Measurements from ENCODE around the gene PAQR4. TPM values are rescaled to one million over a fixed set of nuclear protein-coding genes. Genes with fewer than 3 reads are reported as not detected.
A peak's percentile ranks its signal among the peaks of the same experiment; 100 is the strongest.

PAQR4 gene
- total and polyA plus RNA-seq, 8 donors: 9.5 to 20.1 (median 15.4) TPM

- H3K27me3 ChIP-seq: peaks cover 9 to 19% of the 10 kb centered on the region in 2 donors
Measured at GRCh38 chr16:3022208-3022683, 53.1 kb downstream of the PAQR4 start.

GRCh38 chr16:3022684-3023414, 53.7 kb downstream of the PAQR4 start:
- intact Hi-C loops (cut with DNase I): no loop called here
- H3K4me1 ChIP-seq: peaks cover 35 to 62% of the 10 kb centered on the region in 2 donors
- no peak for ATAC-seq
- peak overlapping the region; percentile 94 to 97 for H3K27ac ChIP-seq
- H3K4me3 ChIP-seq: peak overlapping the region; percentile 61 to 83
- H3K9me3 ChIP-seq: no peaks in the 10 kb centered on the region
- TF ChIP-seq CTCF (IDR thresholded peaks at IDR 0.05): no peak
- peaks cover 0 to 26% of the 10 kb centered on the region in 2 donors for H3K36me3 ChIP-seq
- no peak for DNase-seq
- H3K27me3 ChIP-seq: peaks cover 8 to 13% of the 10 kb centered on the region in 2 donors

More at GRCh38 chr16:3022208-3022683, 53.1 kb downstream of the PAQR4 start:
- ATAC-seq: peak; percentile 57
- TF ChIP-seq CTCF (IDR thresholded peaks at IDR 0.05): no peak
- H3K36me3 ChIP-seq: peaks cover 0 to 23% of the 10 kb centered on the region in 2 donors
- peak overlapping the region; percentile 94 to 97 for H3K27ac ChIP-seq
- H3K4me3 ChIP-seq: peak overlapping the region; percentile 79 to 83
- DNase-seq: peak in 3 of 4 donors; percentile 79 to 96 (median 92)
- H3K4me1 ChIP-seq: peaks cover 35 to 61% of the 10 kb centered on the region in 2 donors
- no peaks in the 10 kb centered on the region for H3K9me3 ChIP-seq
- intact Hi-C loops (cut with DNase I): no loop called here

Other genes with a start within 250 kb of the PAQR4 start
- gene PRSS27, start 249.1 kb upstream of the PAQR4 start, total RNA-seq: under 1 TPM; 0.45 to 0.70 TPM
- gene PRSS27, start 249.1 kb upstream of the PAQR4 start, polyA plus RNA-seq (ENCODE audit: insufficient read length in 6 of 6): 1 to 10 TPM; 1.9 to 3.3 (median 2.5) TPM
- gene SRRM2, start 216.7 kb upstream of the PAQR4 start, total RNA-seq: 100 to 1,000 TPM; 536 to 562 TPM
- 100 to 1,000 TPM; 574 to 710 (median 657) TPM for gene SRRM2, start 216.7 kb upstream of the PAQR4 start, polyA plus RNA-seq (ENCODE audit: insufficient read length in 6 of 6)
- 100 to 1,000 TPM; 200 to 205 TPM for gene ELOB, start 192.1 kb upstream of the PAQR4 start, total RNA-seq
- 100 to 1,000 TPM; 133 to 224 (median 180) TPM for gene ELOB, start 192.1 kb upstream of the PAQR4 start, polyA plus RNA-seq (ENCODE audit: insufficient read length in 6 of 6)
- gene PRSS33, start 181.8 kb upstream of the PAQR4 start, total RNA-seq: not detected
- under 1 TPM; 0.13 to 0.75 (median 0.25) TPM for gene PRSS33, start 181.8 kb upstream of the PAQR4 start, polyA plus RNA-seq (ENCODE audit: insufficient read length in 6 of 6)
- not detected for gene PRSS41, start 170.9 kb upstream of the PAQR4 start, total RNA-seq
- gene PRSS41, start 170.9 kb upstream of the PAQR4 start, polyA plus RNA-seq (ENCODE audit: insufficient read length in 6 of 6): not detected
- gene PRSS21, start 152.1 kb upstream of the PAQR4 start, total RNA-seq: 1 to 10 TPM in 1 of 2 donors, under 1 TPM in 1; 0.90 to 2.5 TPM
- under 1 TPM in 4 of 6 donors, not detected in 2; 0.25 to 0.38 (median 0.28) TPM for gene PRSS21, start 152.1 kb upstream of the PAQR4 start, polyA plus RNA-seq (ENCODE audit: insufficient read length in 6 of 6)
- gene ZG16B, start 139.0 kb upstream of the PAQR4 start, total RNA-seq: 1 to 10 TPM in 1 of 2 donors, under 1 TPM in 1; 0.61 to 1.4 TPM
- 1 to 10 TPM in 1 of 6 donors, under 1 TPM in 5; 0.27 to 1.2 (median 0.55) TPM for gene ZG16B, start 139.0 kb upstream of the PAQR4 start, polyA plus RNA-seq (ENCODE audit: insufficient read length in 6 of 6)
- gene PRSS22, start 111.2 kb upstream of the PAQR4 start, total RNA-seq: 10 to 100 TPM; 15.7 to 16.7 TPM
- gene PRSS22, start 111.2 kb upstream of the PAQR4 start, polyA plus RNA-seq (ENCODE audit: insufficient read length in 6 of 6): 10 to 100 TPM; 11.9 to 17.3 (median 14.8) TPM
- gene FLYWCH2, start 86.1 kb upstream of the PAQR4 start, total RNA-seq: 10 to 100 TPM; 22.1 to 22.4 TPM
- 10 to 100 TPM; 15.6 to 24.5 (median 19.2) TPM for gene FLYWCH2, start 86.1 kb upstream of the PAQR4 start, polyA plus RNA-seq (ENCODE audit: insufficient read length in 6 of 6)
- gene FLYWCH1, start 57.4 kb upstream of the PAQR4 start, total RNA-seq: 10 to 100 TPM; 29.3 to 29.4 TPM
- 10 to 100 TPM; 17.2 to 42.9 (median 23.0) TPM for gene FLYWCH1, start 57.4 kb upstream of the PAQR4 start, polyA plus RNA-seq (ENCODE audit: insufficient read length in 6 of 6)
- gene KREMEN2, start 5.1 kb upstream of the PAQR4 start, total RNA-seq: not detected
- under 1 TPM in 5 of 6 donors, not detected in 1; 0.17 to 0.36 (median 0.20) TPM for gene KREMEN2, start 5.1 kb upstream of the PAQR4 start, polyA plus RNA-seq (ENCODE audit: insufficient read length in 6 of 6)
- 10 to 100 TPM; 13.9 to 14.3 TPM for gene PKMYT1, start 11.1 kb downstream of the PAQR4 start, total RNA-seq
- 10 to 100 TPM; 15.9 to 21.8 (median 18.6) TPM for gene PKMYT1, start 11.1 kb downstream of the PAQR4 start, polyA plus RNA-seq (ENCODE audit: insufficient read length in 6 of 6)
- gene CLDN9, start 43.6 kb downstream of the PAQR4 start, total RNA-seq: 1 to 10 TPM in 1 of 2 donors, under 1 TPM in 1; 0.85 to 2.2 TPM
- 1 to 10 TPM; 5.0 to 6.5 (median 6.0) TPM for gene CLDN9, start 43.6 kb downstream of the PAQR4 start, polyA plus RNA-seq (ENCODE audit: insufficient read length in 6 of 6)
- 1 to 10 TPM in 1 of 2 donors, not detected in 1; 2.3 TPM for gene CLDN6, start 48.8 kb downstream of the PAQR4 start, total RNA-seq
- 100 to 1,000 TPM in 5 of 6 donors, 10 to 100 TPM in 1; 95.0 to 140 (median 116) TPM for gene CLDN6, start 48.8 kb downstream of the PAQR4 start, polyA plus RNA-seq (ENCODE audit: insufficient read length in 6 of 6)
- 100 to 1,000 TPM; 118 to 126 TPM for gene TNFRSF12A, start 51.0 kb downstream of the PAQR4 start, total RNA-seq
- gene TNFRSF12A, start 51.0 kb downstream of the PAQR4 start, polyA plus RNA-seq (ENCODE audit: insufficient read length in 6 of 6): 1 to 10 TPM; 2.6 to 5.4 (median 4.2) TPM
- gene HCFC1R1, start 54.6 kb downstream of the PAQR4 start, total RNA-seq: 10 to 100 TPM; 45.4 to 66.6 TPM
- 10 to 100 TPM; 25.1 to 37.6 (median 31.9) TPM for gene HCFC1R1, start 54.6 kb downstream of the PAQR4 start, polyA plus RNA-seq (ENCODE audit: insufficient read length in 6 of 6)
- gene THOC6, start 54.7 kb downstream of the PAQR4 start, total RNA-seq: 10 to 100 TPM; 24.0 to 38.7 TPM
- 10 to 100 TPM; 23.9 to 34.8 (median 26.9) TPM for gene THOC6, start 54.7 kb downstream of the PAQR4 start, polyA plus RNA-seq (ENCODE audit: insufficient read length in 6 of 6)
- 10 to 100 TPM; 10.8 to 18.1 TPM for gene BICDL2, start 67.6 kb downstream of the PAQR4 start, total RNA-seq
- gene BICDL2, start 67.6 kb downstream of the PAQR4 start, polyA plus RNA-seq (ENCODE audit: insufficient read length in 6 of 6): 1 to 10 TPM; 2.5 to 5.5 (median 3.2) TPM
- gene MMP25, start 77.2 kb downstream of the PAQR4 start, total RNA-seq: 10 to 100 TPM in 1 of 2 donors, 1 to 10 TPM in 1; 2.4 to 91.9 TPM
- 1 to 10 TPM; 1.8 to 3.5 (median 2.2) TPM for gene MMP25, start 77.2 kb downstream of the PAQR4 start, polyA plus RNA-seq (ENCODE audit: insufficient read length in 6 of 6)
- gene IL32, start 96.3 kb downstream of the PAQR4 start, total RNA-seq: 100 to 1,000 TPM; 132 to 310 TPM
- 10 to 100 TPM; 59.4 to 86.9 (median 64.9) TPM for gene IL32, start 96.3 kb downstream of the PAQR4 start, polyA plus RNA-seq (ENCODE audit: insufficient read length in 6 of 6)
- not detected for gene ZSCAN10, start 129.9 kb downstream of the PAQR4 start, total RNA-seq
- under 1 TPM in 1 of 6 donors, not detected in 5; 0.13 TPM for gene ZSCAN10, start 129.9 kb downstream of the PAQR4 start, polyA plus RNA-seq (ENCODE audit: insufficient read length in 6 of 6)
- 10 to 100 TPM in 1 of 2 donors, 1 to 10 TPM in 1; 9.7 to 11.8 TPM for gene ZNF205, start 143.2 kb downstream of the PAQR4 start, total RNA-seq
- 10 to 100 TPM; 13.3 to 17.6 (median 17.1) TPM for gene ZNF205, start 143.2 kb downstream of the PAQR4 start, polyA plus RNA-seq (ENCODE audit: insufficient read length in 6 of 6)
- gene ZNF213, start 165.7 kb downstream of the PAQR4 start, total RNA-seq: 10 to 100 TPM in 1 of 2 donors, 1 to 10 TPM in 1; 8.4 to 12.0 TPM
- 10 to 100 TPM; 11.5 to 17.8 (median 14.0) TPM for gene ZNF213, start 165.7 kb downstream of the PAQR4 start, polyA plus RNA-seq (ENCODE audit: insufficient read length in 6 of 6)
- not detected for gene OR1F1, start 218.9 kb downstream of the PAQR4 start, total RNA-seq
- not detected for gene OR1F1, start 218.9 kb downstream of the PAQR4 start, polyA plus RNA-seq (ENCODE audit: insufficient read length in 6 of 6)